H1 (cell line): ENCODE measurements around the gene FLVCR2. TPM values are rescaled to one million over a fixed set of nuclear protein-coding genes. Genes with fewer than 3 reads are reported as not detected.
A peak's percentile ranks its signal among the peaks of the same experiment; 100 is the strongest.

Source experiments
- ATF2 ChIP-seq: IDR thresholded peaks from 2 replicates; pipeline ENCODE4 v1.6.1; 2012; ENCODE audit warnings: low read length, inconsistent platforms
- CHD7 ChIP-seq: fragments of 300-600 bp; sonication (generic); IDR thresholded peaks from 2 replicates; pipeline ENCODE4 v1.7.1; 2012; ENCODE audit warnings: low read length, moderate library complexity, mild to moderate bottlenecking, inconsistent platforms; ENCODE audit not compliant: insufficient replicate concordance
- GTF2F1 ChIP-seq: IDR thresholded peaks from 2 replicates; pipeline ENCODE4 v1.6.1; 2012; ENCODE audit warnings: low read depth, low read length, improper control_type of control experiment, borderline replicate concordance
- KDM1A ChIP-seq: fragments of 200-600, 300-600 bp; sonication (generic); IDR thresholded peaks from 2 replicates; pipeline ENCODE4 v1.7.1; 2016; ENCODE audit warnings: mild to moderate bottlenecking, low read length, borderline replicate concordance
- MAFK ChIP-seq: IDR thresholded peaks from 2 replicates; pipeline ENCODE4 v1.6.1; 2012; ENCODE audit warnings: low read depth, mild to moderate bottlenecking, improper control_type of control experiment, low read length
- SIRT6 ChIP-seq: IDR thresholded peaks from one replicate; pipeline ENCODE4 v1.7.1; 2012; ENCODE audit warnings: low read length, inconsistent platforms
- SP2 ChIP-seq: IDR thresholded peaks from 2 replicates; pipeline ENCODE4 v1.6.1; 2012; ENCODE audit warnings: mild to moderate bottlenecking, low read length, inconsistent platforms
- TAF1 ChIP-seq: IDR thresholded peaks from 2 replicates; pipeline ENCODE4 v1.6.1; 2011; ENCODE audit warnings: mild to moderate bottlenecking, low read depth, low read length
- TBP ChIP-seq: IDR thresholded peaks from 2 replicates; pipeline ENCODE4 v1.6.1; 2011; ENCODE audit warnings: low read depth, low read length, improper control_type of control experiment
- polyA plus RNA-seq, 7 experiments: library from polyadenylated mRNA; depleted of rRNA in 3 of 7; stranded (reverse) in 5 of 7; unstranded in 2 of 7; fragments of >200 nt in 5 of 7; fragments of 200-250 nt in 2 of 7; gene quantifications; 1 replicate in 5 of 7; 2 replicates in 1 of 7; 4 replicates in 1 of 7; pipeline versions ENCODE4 v1.2.1 to v1.2.3, GENCODE V29; 2011 to 2013; ENCODE audit warnings: missing spikeins in 2 of 7, mixed read lengths in 2 of 7
- total RNA-seq: library from RNA; stranded (reverse); fragmentation: NEBNext Ultra II Directional; extraction: Animal tissue kit (Norgen Biotek cat#: 25700); gene quantifications from 2 replicates; pipeline ENCODE4 v1.2.1, GENCODE V29; 2021

The FLVCR2 gene
- total and polyA plus RNA-seq, 2 of the 8 experiments (the other 6 are each of a cell fraction or from before 2014, with no cell fraction given), result 7.1 to 8.2 TPM

- TF ChIP-seq CHD7 (no peak), KDM1A (no peak), GTF2F1 (0 out of 2 replicates have a peak, but pooled peaks have one; percentile 9), ATF2 (no peak), MAFK (no peak), SIRT6 (no peak), TBP (peak; percentile 59), SP2 (no peak), TAF1 (peak; percentile 74)
Measured at GRCh38 chr14:75630695-75631452, 52.5 kb downstream of the FLVCR2 start (continued).
